SK-N-SH (cell line): ENCODE results near the gene RBM33. TPM values are rescaled to one million over a fixed set of nuclear protein-coding genes. Genes with fewer than 3 reads are reported as not detected.

Experiments used
- CTCF ChIA-PET: fragments of 300-600, 350-600 bp; formaldehyde crosslinking; extraction: SDS; loops from one replicate; lab custom pipeline; 2021; lab: Yijun Ruan, JAX
- POLR2A ChIA-PET: fragments of 350-600 bp; sonication (Branson Sonifier 250); formaldehyde crosslinking; extraction: SDS; loops from one replicate; lab custom pipeline; 2020; ENCODE audit warnings: antibody characterized with exemption, inconsistent platforms; lab: Yijun Ruan, JAX
- DNase-seq: peaks from one replicate; pipeline ENCODE4 v3.0.0; 2012
- H2AFZ ChIP-seq: fragments of 200-600 bp; sonication (generic); 2 replicates; pipeline ENCODE4 v1.8.1; 2016; ENCODE audit warnings: antibody characterized with exemption, mild to moderate bottlenecking, low read depth
- H3F3A ChIP-seq: fragments of 200-600 bp; sonication (generic); replicated peaks from 2 replicates; pipeline ENCODE3; 2016; ENCODE audit warnings: antibody characterized with exemption, mild to moderate bottlenecking; ENCODE audit not compliant: insufficient read depth
- H3K27ac ChIP-seq, 2 experiments: fragments of 200-500 bp in 1 of 2; fragments of 200-600 bp in 1 of 2; sonication (Bioruptor generic) in 1 of 2; sonication (generic), shearing (Covaris generic) in 1 of 2; 2 replicates each; pipeline versions ENCODE4 v1.5.1 to v1.6.1; 2014 to 2016; ENCODE audit warnings: low read depth in 2 of 2, inconsistent platforms in 1 of 2, low read length in 1 of 2, mild to moderate bottlenecking in 1 of 2, mixed read lengths in 1 of 2
- H3K27me3 ChIP-seq: fragments of 200-600 bp; sonication (generic), shearing (Covaris generic); 2 replicates; pipeline ENCODE4 v1.6.1; 2016; ENCODE audit warnings: mixed run types; ENCODE audit not compliant: insufficient read depth
- H3K36me3 ChIP-seq, 2 experiments: fragments of 200-500 bp in 1 of 2; fragments of 200-600 bp in 1 of 2; sonication (Bioruptor generic) in 1 of 2; sonication (generic) in 1 of 2; replicated peaks in 1 of 2; 2 replicates each; pipeline versions ENCODE3 to v1.5.1; 2014 to 2016; ENCODE audit warnings: low read length in 1 of 2, mild to moderate bottlenecking in 1 of 2; ENCODE audit not compliant: insufficient read depth in 2 of 2, control insufficient read depth in 1 of 2
- H3K4me1 ChIP-seq, 2 experiments: fragments of 200-500 bp in 1 of 2; fragments of 200-600 bp in 1 of 2; sonication (Bioruptor generic) in 1 of 2; sonication (generic), shearing (Covaris generic) in 1 of 2; 2 replicates each; pipeline versions ENCODE4 v1.5.1 to v1.6.1; 2014 to 2016; ENCODE audit warnings: low read depth in 1 of 2, low read length in 1 of 2, mixed run types in 1 of 2; ENCODE audit not compliant: insufficient read depth in 2 of 2, control insufficient read depth in 1 of 2
- H3K4me2 ChIP-seq: fragments of 200-600 bp; sonication (generic), shearing (Covaris generic); 2 replicates; pipeline ENCODE4 v1.6.1; 2017; ENCODE audit warnings: mixed run types
- H3K4me3 ChIP-seq, 2 experiments: fragments of 200-500 bp in 1 of 2; fragments of 200-600 bp in 1 of 2; sonication (Bioruptor generic) in 1 of 2; sonication (generic), shearing (Covaris generic) in 1 of 2; 2 replicates each; pipeline versions ENCODE4 v1.5.1 to v1.8.1; 2014 to 2016; ENCODE audit warnings: low read depth in 2 of 2, inconsistent platforms in 1 of 2, low read length in 1 of 2, mild to moderate bottlenecking in 1 of 2, mixed read lengths in 1 of 2, moderate library complexity in 1 of 2
- H3K79me2 ChIP-seq: fragments of 200-600 bp; sonication (generic); 2 replicates; pipeline ENCODE4 v1.8.1; 2017; ENCODE audit warnings: mild to moderate bottlenecking; ENCODE audit not compliant: insufficient read depth
- H3K9ac ChIP-seq: fragments of 200-600 bp; sonication (generic); 2 replicates; pipeline ENCODE4 v1.6.1; 2017; ENCODE audit warnings: mixed run types
- H3K9me2 ChIP-seq: fragments of 200-600 bp; sonication (generic); 2 replicates; pipeline ENCODE4 v1.6.1; 2017; ENCODE audit warnings: mixed run types
- H3K9me3 ChIP-seq: fragments of 200-600 bp; sonication (generic); 2 replicates; pipeline ENCODE4 v1.6.1; 2017; ENCODE audit warnings: mixed run types, mild to moderate bottlenecking, moderate library complexity
- H4K20me1 ChIP-seq: fragments of 200-600 bp; sonication (generic); 2 replicates; pipeline ENCODE4 v1.6.1; 2017; ENCODE audit warnings: mild to moderate bottlenecking, mixed run types; ENCODE audit not compliant: insufficient read depth
- CHD2 ChIP-seq: fragments of 150-350 bp; IDR thresholded peaks from 2 replicates; pipeline ENCODE4 v1.6.1; 2018; ENCODE audit warnings: low read length; ENCODE audit not compliant: partially characterized antibody
- EP300 ChIP-seq, 2 experiments: IDR thresholded peaks; 2 replicates each; pipeline versions ENCODE4 v1.4.0 to v1.6.1; 2012; ENCODE audit warnings: borderline replicate concordance in 1 of 2, low read depth in 1 of 2, low read length in 1 of 2
- FOXJ3 ChIP-seq: sonication (generic); formaldehyde crosslinking; IDR thresholded peaks from 2 replicates; pipeline ENCODE4 v1.5.1; 2020; ENCODE audit warnings: mild to moderate bottlenecking, missing genetic modification reagents
- FOXM1 ChIP-seq: IDR thresholded peaks from 2 replicates; pipeline ENCODE4 v1.4.0; 2012; ENCODE audit warnings: low read depth, mild to moderate bottlenecking
- GATA2 ChIP-seq: sonication (generic); formaldehyde crosslinking; IDR thresholded peaks from 2 replicates; pipeline ENCODE4 v1.5.0; 2020; ENCODE audit warnings: mild to moderate bottlenecking, missing genetic modification reagents
- MEF2A ChIP-seq: IDR thresholded peaks from 2 replicates; pipeline ENCODE4 v1.4.0; 2012; ENCODE audit warnings: low read depth, borderline replicate concordance
- NFIC ChIP-seq: IDR thresholded peaks from 2 replicates; pipeline ENCODE4 v1.4.0; 2012; ENCODE audit warnings: borderline replicate concordance
- NRF1 ChIP-seq: IDR thresholded peaks from 2 replicates; pipeline ENCODE4 v1.6.1; 2012; ENCODE audit warnings: low read depth, mild to moderate bottlenecking, low read length
- TAF1 ChIP-seq: IDR thresholded peaks from 2 replicates; pipeline ENCODE4 v1.6.1; 2012; ENCODE audit warnings: low read depth, mild to moderate bottlenecking, low read length, moderate library complexity, borderline replicate concordance
- YY1 ChIP-seq: IDR thresholded peaks from 2 replicates; pipeline ENCODE4 v1.4.0; 2012; ENCODE audit warnings: low read depth, mild to moderate bottlenecking
- WGBS: methylation state at CpG from one replicate; pipeline ENCODE4 v1.1.6; 2017; ENCODE audit warnings: low lambda C conversion rate; 5-methylcytosine and 5-hydroxymethylcytosine counted together
- polyA plus RNA-seq, 3 experiments: library from polyadenylated mRNA; depleted of rRNA; stranded (reverse); fragments of >200 nt; gene quantifications; 2 replicates each; pipeline ENCODE4 v1.2.3, GENCODE V29; 2012
- TF ChIP-seq, protein P1 (sequence below): IDR thresholded peaks from 2 replicates; pipeline ENCODE4; 2012
- TF ChIP-seq, protein P2 (sequence below): fragments of 150-350 bp; IDR thresholded peaks from 2 replicates; pipeline ENCODE4 v1.6.1; 2016; ENCODE audit warnings: mild to moderate bottlenecking, low read depth, low read length

The RBM33 gene
- polyA plus RNA-seq, 1 of the 3 experiments (the other 2 are of a cell fraction), result 13.8 TPM

DNA sequence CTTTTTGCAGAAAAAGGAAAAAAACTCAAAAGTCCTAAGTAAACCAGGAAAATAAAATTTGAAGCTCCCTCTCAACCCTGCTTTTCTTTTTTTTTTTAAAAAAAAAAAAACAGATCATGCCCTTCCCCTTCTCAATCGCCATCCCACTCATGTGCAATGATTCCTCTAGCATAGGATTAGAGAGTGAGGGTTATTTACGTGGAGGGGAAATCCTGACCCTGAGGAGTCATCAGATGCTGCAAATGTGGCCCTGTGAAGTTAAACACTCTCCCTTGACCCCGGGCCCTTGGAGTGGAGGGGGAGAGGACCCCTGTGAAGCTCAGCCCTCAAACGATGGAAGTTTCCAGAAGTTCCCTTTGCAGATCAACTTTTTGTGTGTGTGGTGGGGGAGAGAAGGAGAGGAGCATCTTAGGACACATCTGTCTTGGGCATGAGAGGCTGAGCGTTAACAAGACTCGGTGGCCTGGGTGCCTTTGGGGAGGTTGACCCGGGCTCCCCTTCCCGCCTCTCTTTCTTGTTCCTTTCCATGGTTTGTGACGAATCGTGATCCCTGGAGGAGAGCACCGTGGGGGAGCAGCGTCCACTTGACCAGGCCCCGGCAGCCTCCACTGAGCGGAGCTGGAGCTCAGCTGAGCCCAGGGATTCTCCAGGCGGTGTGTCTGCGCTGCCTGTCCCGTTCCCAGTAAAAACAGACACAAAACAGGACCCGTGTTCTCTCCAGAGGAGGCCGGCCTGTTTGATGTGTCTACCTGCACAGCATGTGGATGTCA is 169.3 kb downstream of the RBM33 start:
- Histone ChIP-seq H3F3A (no peaks in the 10 kb centered on the region), H3K9me2 (no peaks in the 10 kb centered on the region), H4K20me1 (no peaks in the 10 kb centered on the region), H2AFZ (no peak overlapping the region), H3K9ac (no peak overlapping the region), H3K27ac (no peak overlapping the region), H3K4me1 (no peaks in the 10 kb centered on the region), H3K36me3 (no peaks in the 10 kb centered on the region), H3K4me3 (no peak overlapping the region), H3K79me2 (no peaks in the 10 kb centered on the region), H3K9me3 (no peaks in the 10 kb centered on the region), H3K27me3 (peaks cover 94% of the 10 kb centered on the region), H3K4me2 (no peak overlapping the region)
- ChIA-PET POLR2A (no interaction called here), CTCF (interaction anchor here (0.6 to 4.6 kb wide), 7 partner anchors 9 to 1011 kb away, joined by 3 to 33 read pairs (median 4); no protein-coding TSS in a partner anchor)
- DNase-seq, result no peak
- TF ChIP-seq NFIC (no peak), GATA2 (no peak), CHD2 (no peak), MEF2A (no peak), FOXM1 (no peak), YY1 (no peak), FOXJ3 (no peak), EP300 (IDR thresholded peaks at IDR 0.05; ENCODE audit: borderline replicate concordance in 1 of 2, low read depth in 1 of 2, low read length in 1 of 2) (no peak), NRF1 (no peak)
- TF ChIP-seq, protein P1, sequence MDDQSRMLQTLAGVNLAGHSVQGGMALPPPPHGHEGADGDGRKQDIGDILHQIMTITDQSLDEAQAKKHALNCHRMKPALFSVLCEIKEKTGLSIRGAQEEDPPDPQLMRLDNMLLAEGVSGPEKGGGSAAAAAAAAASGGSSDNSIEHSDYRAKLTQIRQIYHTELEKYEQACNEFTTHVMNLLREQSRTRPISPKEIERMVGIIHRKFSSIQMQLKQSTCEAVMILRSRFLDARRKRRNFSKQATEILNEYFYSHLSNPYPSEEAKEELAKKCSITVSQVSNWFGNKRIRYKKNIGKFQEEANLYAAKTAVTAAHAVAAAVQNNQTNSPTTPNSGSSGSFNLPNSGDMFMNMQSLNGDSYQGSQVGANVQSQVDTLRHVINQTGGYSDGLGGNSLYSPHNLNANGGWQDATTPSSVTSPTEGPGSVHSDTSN, result no peak
- TF ChIP-seq, protein P2, sequence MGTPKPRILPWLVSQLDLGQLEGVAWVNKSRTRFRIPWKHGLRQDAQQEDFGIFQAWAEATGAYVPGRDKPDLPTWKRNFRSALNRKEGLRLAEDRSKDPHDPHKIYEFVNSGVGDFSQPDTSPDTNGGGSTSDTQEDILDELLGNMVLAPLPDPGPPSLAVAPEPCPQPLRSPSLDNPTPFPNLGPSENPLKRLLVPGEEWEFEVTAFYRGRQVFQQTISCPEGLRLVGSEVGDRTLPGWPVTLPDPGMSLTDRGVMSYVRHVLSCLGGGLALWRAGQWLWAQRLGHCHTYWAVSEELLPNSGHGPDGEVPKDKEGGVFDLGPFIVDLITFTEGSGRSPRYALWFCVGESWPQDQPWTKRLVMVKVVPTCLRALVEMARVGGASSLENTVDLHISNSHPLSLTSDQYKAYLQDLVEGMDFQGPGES, result no peak
- WGBS, result 14% methylated on average over 14 of the region's 19 CpGs

DNA sequence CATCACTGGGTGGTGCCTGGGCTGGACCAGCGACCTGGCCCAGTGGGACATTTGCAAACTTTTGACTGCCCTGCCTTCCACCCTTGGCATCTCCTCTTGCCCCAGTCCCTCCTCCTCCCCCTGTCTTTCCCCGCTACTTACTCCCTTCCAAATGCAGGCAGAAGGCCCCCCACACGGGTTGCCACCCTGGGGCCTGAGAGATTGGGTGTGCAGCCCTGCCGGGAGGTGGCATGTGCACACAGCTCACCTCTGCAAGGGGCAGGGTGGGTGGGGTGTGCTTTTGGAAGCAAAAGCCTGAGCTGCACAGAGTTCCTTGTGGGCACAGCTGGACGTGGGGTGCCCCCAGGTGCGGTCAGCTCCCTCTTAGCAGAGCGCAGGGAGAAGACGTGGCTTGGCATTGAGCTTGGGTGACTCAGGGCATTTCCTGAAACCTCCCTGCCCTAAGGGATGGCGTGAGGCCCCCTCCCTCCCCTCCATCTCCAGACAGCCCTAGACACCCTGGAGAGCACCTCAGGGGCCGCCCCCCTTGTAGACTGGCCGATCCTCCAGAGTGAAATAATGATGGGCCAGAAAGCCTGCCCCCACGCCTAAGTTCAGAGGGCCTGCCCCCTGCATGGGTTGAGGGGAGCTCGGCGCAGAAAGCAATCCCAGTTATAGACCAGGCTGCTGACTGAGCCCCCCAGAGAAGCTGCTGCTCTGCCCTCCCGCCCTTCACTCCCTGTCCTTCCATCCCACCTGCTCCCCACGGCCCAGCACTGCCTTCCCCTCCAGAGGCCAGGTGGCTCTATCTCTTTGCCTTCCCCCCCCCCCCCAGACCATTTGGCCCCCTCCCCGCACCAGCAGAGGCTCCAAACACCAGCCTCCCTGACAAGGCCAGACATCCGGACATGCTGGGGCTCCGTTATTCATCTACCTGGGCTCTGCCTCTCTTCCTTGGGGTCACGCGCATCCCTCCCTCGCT is 170.1 kb downstream of the RBM33 start:
- CTCF ChIA-PET, result interaction anchor here (0.7 to 4.6 kb wide), 9 partner anchors 9 to 1011 kb away, joined by 3 to 33 read pairs (median 3); no protein-coding TSS in a partner anchor
- WGBS, result 16% methylated on average over 18 of the region's 22 CpGs
- no peaks in the 10 kb centered on the region for H3K79me2 ChIP-seq

More for the DNA sequence above, 170.1 kb downstream of the RBM33 start:
- Histone ChIP-seq H3K4me1 (no peaks in the 10 kb centered on the region), H3F3A (no peaks in the 10 kb centered on the region), H3K9ac (no peak overlapping the region), H3K4me2 (no peak overlapping the region), H2AFZ (no peak overlapping the region), H3K9me3 (no peaks in the 10 kb centered on the region), H3K27ac (no peak overlapping the region), H4K20me1 (no peaks in the 10 kb centered on the region), H3K9me2 (no peaks in the 10 kb centered on the region), H3K27me3 (peaks cover 94% of the 10 kb centered on the region), H3K4me3 (no peak overlapping the region), H3K36me3 (no peaks in the 10 kb centered on the region)
- POLR2A ChIA-PET, result no interaction called here
- no peak for DNase-seq
- no peak for TF ChIP-seq TAF1
